ENCODE measurements around the gene MAPT. TPM values are rescaled to one million over a fixed set of nuclear protein-coding genes. Genes with fewer than 3 reads are reported as not detected.

The MAPT gene
- total RNA-seq, 4 donors from 2014 or later, result 3.6 to 6.5 (median 4.5) TPM

DNA sequence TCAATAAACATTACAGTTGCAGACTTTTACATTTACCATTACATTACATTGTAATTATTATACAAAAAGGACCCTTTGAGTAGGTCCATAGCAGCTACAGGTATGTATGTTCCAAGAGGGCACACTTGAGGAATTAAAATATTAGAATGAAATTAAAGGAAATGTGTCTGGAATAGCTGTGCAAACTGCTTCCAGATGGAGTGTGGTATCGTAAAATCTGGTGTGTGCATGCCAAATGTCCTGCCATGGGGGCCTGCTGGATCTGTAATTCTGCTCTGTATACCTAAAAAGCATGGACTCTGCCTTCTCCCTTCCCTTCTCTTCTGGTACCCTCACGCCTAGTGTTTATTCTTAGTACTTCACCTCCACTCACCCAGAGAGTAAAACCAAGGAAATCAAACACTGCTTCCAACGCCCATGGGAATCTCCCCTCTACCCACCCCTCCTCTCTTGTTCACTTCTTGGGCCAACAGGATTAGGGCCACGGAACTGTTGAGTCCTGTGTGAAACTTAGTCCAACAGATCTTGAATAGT lies 143.4 kb downstream of the MAPT start:
- Histone ChIP-seq H3K4me3 (no peak overlapping the region), H3K36me3 (peaks cover 83% of the 10 kb centered on the region), H3K27me3 (no peaks in the 10 kb centered on the region), H3K9me3 (no peaks in the 10 kb centered on the region), H3K27ac (no peak overlapping the region), H3K4me1 (no peaks in the 10 kb centered on the region)
- no peak for TF ChIP-seq POLR2AphosphoS5 (IDR thresholded peaks at IDR 0.05)
- TF ChIP-seq, protein P1, sequence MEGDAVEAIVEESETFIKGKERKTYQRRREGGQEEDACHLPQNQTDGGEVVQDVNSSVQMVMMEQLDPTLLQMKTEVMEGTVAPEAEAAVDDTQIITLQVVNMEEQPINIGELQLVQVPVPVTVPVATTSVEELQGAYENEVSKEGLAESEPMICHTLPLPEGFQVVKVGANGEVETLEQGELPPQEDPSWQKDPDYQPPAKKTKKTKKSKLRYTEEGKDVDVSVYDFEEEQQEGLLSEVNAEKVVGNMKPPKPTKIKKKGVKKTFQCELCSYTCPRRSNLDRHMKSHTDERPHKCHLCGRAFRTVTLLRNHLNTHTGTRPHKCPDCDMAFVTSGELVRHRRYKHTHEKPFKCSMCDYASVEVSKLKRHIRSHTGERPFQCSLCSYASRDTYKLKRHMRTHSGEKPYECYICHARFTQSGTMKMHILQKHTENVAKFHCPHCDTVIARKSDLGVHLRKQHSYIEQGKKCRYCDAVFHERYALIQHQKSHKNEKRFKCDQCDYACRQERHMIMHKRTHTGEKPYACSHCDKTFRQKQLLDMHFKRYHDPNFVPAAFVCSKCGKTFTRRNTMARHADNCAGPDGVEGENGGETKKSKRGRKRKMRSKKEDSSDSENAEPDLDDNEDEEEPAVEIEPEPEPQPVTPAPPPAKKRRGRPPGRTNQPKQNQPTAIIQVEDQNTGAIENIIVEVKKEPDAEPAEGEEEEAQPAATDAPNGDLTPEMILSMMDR (IDR thresholded peaks at IDR 0.05), result no peak
- WGBS, result 72% methylated on average over 4 of the region's 4 CpGs
- no peak for DNase-seq (ENCODE audit: low spot score in 2 of 2)

DNA sequence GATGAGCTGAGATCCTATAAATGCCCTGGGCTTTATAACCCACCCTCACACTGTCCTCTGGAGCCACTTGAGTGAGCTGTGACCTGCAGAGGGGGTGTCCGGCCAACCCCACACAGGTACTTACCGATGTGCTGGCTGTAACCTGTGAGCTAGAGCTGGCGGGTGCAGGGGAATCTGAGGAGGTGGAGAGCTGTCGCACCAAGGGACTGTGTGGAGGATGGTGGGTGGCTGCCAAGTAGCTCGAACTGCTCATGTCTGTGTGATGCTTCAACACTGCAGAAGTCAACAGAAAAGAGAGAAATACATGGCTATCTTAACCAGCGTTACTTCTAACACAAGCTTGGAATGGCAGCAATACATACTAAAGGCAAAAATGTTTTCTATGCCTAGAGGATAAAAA lies 144.1 kb downstream of the MAPT start:
- no peak overlapping the region for H3K4me3 ChIP-seq
- no peak for DNase-seq (ENCODE audit: low spot score in 2 of 2)
- no peak for TF ChIP-seq POLR2AphosphoS5 (IDR thresholded peaks at IDR 0.05)
- TF ChIP-seq, protein P1 (IDR thresholded peaks at IDR 0.05), result no peak
- TF ChIP-seq EP300 (IDR thresholded peaks at IDR 0.05), result no peak
- TF ChIP-seq POLR2A (IDR thresholded peaks at IDR 0.05), result no peak
- no peaks in the 10 kb centered on the region for H3K9me3 ChIP-seq
- no peaks in the 10 kb centered on the region for H3K27me3 ChIP-seq
- no peak overlapping the region for H3K27ac ChIP-seq
- no peaks in the 10 kb centered on the region for H3K4me1 ChIP-seq
- H3K36me3 ChIP-seq, result peaks cover 80% of the 10 kb centered on the region
- WGBS, result 93% methylated on average over 6 of the region's 6 CpGs

DNA sequence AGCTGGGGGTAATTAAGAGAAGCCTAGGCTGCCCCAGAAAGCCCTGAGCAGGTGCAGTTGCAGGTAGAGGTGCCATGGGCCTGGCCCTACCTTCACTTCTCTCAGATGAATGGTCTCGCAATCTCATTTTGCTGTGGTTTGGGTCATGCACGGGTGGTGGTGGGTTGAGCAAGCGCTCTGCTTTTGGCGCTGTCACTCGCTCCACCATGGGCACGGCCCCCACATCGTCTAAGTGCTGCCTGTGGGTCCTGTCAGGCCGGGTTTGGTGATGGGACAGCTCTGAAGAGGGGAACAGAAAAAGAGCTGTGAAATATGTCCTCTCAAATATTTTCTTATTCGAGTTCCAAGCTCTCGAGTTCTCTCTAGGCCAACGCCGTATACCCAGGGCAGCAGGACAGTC lies 144.6 kb downstream of the MAPT start:
- H3K4me1 ChIP-seq, result peaks cover under 1% of the 10 kb centered on the region
- DNase-seq (ENCODE audit: low spot score in 2 of 2), result no peak
- H3K4me3 ChIP-seq, result no peak overlapping the region
- H3K36me3 ChIP-seq, result peaks cover 74% of the 10 kb centered on the region
- 97% methylated on average over 9 of the region's 12 CpGs for WGBS
- H3K9me3 ChIP-seq, result no peaks in the 10 kb centered on the region
- no peak overlapping the region for H3K27ac ChIP-seq
- H3K27me3 ChIP-seq, result no peaks in the 10 kb centered on the region
- TF ChIP-seq EP300 (IDR thresholded peaks at IDR 0.05) (no peak), POLR2AphosphoS5 (IDR thresholded peaks at IDR 0.05) (no peak), POLR2A (IDR thresholded peaks at IDR 0.05) (no peak)
- TF ChIP-seq, protein P1 (IDR thresholded peaks at IDR 0.05), result no peak

DNA sequence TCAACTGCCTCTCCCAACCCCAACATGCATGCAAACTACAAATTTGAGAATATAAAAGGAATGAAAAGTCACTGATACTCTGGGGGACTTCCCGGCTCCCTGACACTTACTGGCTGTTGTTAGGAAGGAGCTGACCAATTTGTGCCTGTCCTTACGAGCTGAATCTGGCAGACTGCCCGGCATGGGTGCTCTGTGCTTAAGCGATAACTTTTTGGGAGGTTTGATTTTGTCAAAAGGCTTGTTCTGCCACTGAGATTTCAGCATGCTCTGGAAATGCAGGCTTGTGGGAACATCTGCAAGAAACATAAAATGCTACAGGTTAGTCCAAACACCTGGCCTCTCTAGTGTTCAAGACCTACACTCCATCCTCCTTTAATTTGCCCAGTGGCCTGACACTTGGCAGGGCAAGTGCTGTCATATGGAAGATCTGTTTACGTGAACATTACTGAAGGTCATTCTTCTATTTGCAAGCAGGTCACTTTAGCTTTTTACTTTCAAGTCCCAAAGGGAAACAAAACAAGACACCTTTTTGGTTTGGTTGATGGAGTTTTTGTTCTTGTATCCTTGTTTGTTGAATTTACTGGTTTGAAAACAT lies 145.3 kb downstream of the MAPT start:
- Histone ChIP-seq H3K36me3 (peaks cover 67% of the 10 kb centered on the region), H3K4me1 (peaks cover 8% of the 10 kb centered on the region), H3K27ac (no peak overlapping the region), H3K4me3 (no peak overlapping the region), H3K9me3 (no peaks in the 10 kb centered on the region), H3K27me3 (no peaks in the 10 kb centered on the region)
- WGBS, result 61% methylated on average over 5 of the region's 5 CpGs
- no peak for DNase-seq (ENCODE audit: low spot score in 2 of 2)
- TF ChIP-seq POLR2AphosphoS5 (IDR thresholded peaks at IDR 0.05) (no peak), POLR2A (IDR thresholded peaks at IDR 0.05) (no peak)
- TF ChIP-seq, protein P1 (IDR thresholded peaks at IDR 0.05), result no peak

DNA sequence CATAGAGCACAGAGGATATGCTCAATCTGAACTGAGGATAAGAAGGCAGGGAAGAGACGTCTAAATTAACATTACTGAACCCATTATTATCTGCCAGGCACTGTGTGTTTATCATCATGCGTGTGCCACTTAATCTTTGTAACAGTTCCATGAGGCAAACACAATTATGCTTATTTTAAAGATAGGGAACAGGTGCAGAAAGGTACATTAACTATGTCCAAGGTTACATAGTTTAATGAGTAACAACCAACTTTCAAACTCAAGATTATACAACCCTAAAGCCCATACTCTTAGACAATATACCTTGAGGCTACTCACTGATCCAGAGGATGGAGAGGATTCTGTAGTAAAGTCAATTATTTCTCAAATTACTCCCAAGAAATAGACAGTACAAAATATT lies 147.9 kb downstream of the MAPT start:
- no peaks in the 10 kb centered on the region for H3K27me3 ChIP-seq
- 92% methylated on average over 2 of the region's 2 CpGs for WGBS
- H3K9me3 ChIP-seq, result no peaks in the 10 kb centered on the region
- no peak for DNase-seq (ENCODE audit: low spot score in 2 of 2)
- peaks cover 49% of the 10 kb centered on the region for H3K36me3 ChIP-seq
- no peak overlapping the region for H3K4me3 ChIP-seq
- no peak overlapping the region for H3K27ac ChIP-seq
- TF ChIP-seq EP300 (IDR thresholded peaks at IDR 0.05) (no peak), POLR2AphosphoS5 (IDR thresholded peaks at IDR 0.05) (no peak), POLR2A (IDR thresholded peaks at IDR 0.05) (no peak)
- TF ChIP-seq, protein P1 (IDR thresholded peaks at IDR 0.05), result no peak
- H3K4me1 ChIP-seq, result peaks cover 12% of the 10 kb centered on the region
